ENCODE measurements around the gene SSUH2. TPM values are rescaled to one million over a fixed set of nuclear protein-coding genes. Genes with fewer than 3 reads are reported as not detected.

SSUH2 gene
- total RNA-seq, 1 donor from 2014 or later = not detected

- DNase-seq (ENCODE audit: low spot score) = no peak
- ATAC-seq = no peak
Measured at GRCh38 chr3:8621872-8622271, 22.7 kb downstream of the SSUH2 start.

GRCh38 chr3:8621141-8621540 is 23.5 kb downstream of the SSUH2 start:
- no peak for DNase-seq (ENCODE audit: low spot score)
- no peak for ATAC-seq

- ATAC-seq (no peak), DNase-seq (ENCODE audit: low spot score) (no peak)
Measured at GRCh38 chr3:8619548-8619947, 25.1 kb downstream of the SSUH2 start.

GRCh38 chr3:8618950-8619349 is 25.6 kb downstream of the SSUH2 start:
- no peak for ATAC-seq
- DNase-seq (ENCODE audit: low spot score) = no peak

- no peak for DNase-seq (ENCODE audit: low spot score)
- no peak for ATAC-seq
Measured at GRCh38 chr3:8617921-8618320, 26.7 kb downstream of the SSUH2 start.

GRCh38 chr3:8610951-8611350 is 33.6 kb downstream of the SSUH2 start:
- ATAC-seq (no peak), DNase-seq (ENCODE audit: low spot score) (peak; percentile 24)

GRCh38 chr3:8608791-8609467 is 35.7 kb downstream of the SSUH2 start:
- ATAC-seq = no peak
- no peak for DNase-seq (ENCODE audit: low spot score)

GRCh38 chr3:8608041-8608790 is 36.4 kb downstream of the SSUH2 start:
- no peak for ATAC-seq
- DNase-seq (ENCODE audit: low spot score) = peak; percentile 34

- DNase-seq (ENCODE audit: low spot score) = peak; percentile 57
- peak; percentile 95 for ATAC-seq
Measured at GRCh38 chr3:8607234-8608040, 37.2 kb downstream of the SSUH2 start.

GRCh38 chr3:8606701-8607231 is 37.8 kb downstream of the SSUH2 start:
- no peak for ATAC-seq
- no peak for DNase-seq (ENCODE audit: low spot score)

GRCh38 chr3:8604988-8605387 is 39.6 kb downstream of the SSUH2 start:
- DNase-seq (ENCODE audit: low spot score) = peak; percentile 7
- no peak for ATAC-seq

GRCh38 chr3:8604006-8604405 is 40.6 kb downstream of the SSUH2 start:
- DNase-seq (ENCODE audit: low spot score) = peak; percentile 19
- ATAC-seq = no peak

- ATAC-seq (peak; percentile 58), DNase-seq (ENCODE audit: low spot score) (peak; percentile 43)
Measured at GRCh38 chr3:8603115-8603710, 41.4 kb downstream of the SSUH2 start.

GRCh38 chr3:8600457-8600856 is 44.1 kb downstream of the SSUH2 start:
- ATAC-seq (no peak), DNase-seq (ENCODE audit: low spot score) (no peak)

GRCh38 chr3:8599146-8599545 is 45.5 kb downstream of the SSUH2 start:
- ATAC-seq = no peak

GRCh38 chr3:8597219-8597853 is 47.3 kb downstream of the SSUH2 start:
- no peak for ATAC-seq
- peak; percentile 1 for DNase-seq (ENCODE audit: low spot score)

More at GRCh38 chr3:8599146-8599545, 45.5 kb downstream of the SSUH2 start:
- peak; percentile 15 for DNase-seq (ENCODE audit: low spot score)

GRCh38 chr3:8596321-8597218 is 48.0 kb downstream of the SSUH2 start:
- DNase-seq (ENCODE audit: low spot score) = peak; percentile 29
- no peak for ATAC-seq

GRCh38 chr3:8595695-8596115 is 48.9 kb downstream of the SSUH2 start:
- ATAC-seq (no peak), DNase-seq (ENCODE audit: low spot score) (peak; percentile 15)

- peak; percentile 21 for DNase-seq (ENCODE audit: low spot score)
- ATAC-seq = no peak
Measured at GRCh38 chr3:8595252-8595651, 49.3 kb downstream of the SSUH2 start.

Measured in left lobe of liver (tissue), 2 donors.